Sigmoid colon (tissue), 4 donors: ENCODE results near the gene CCDC102A.
"Not testable (repeated sequence)": the region's sequence is repeated elsewhere in the genome, so short reads cannot be mapped to it uniquely, and the experiment has no call there.

Source experiments
- POLR2A ChIP-seq, 2 donors: fragments of 450-650 bp; IDR thresholded peaks; one replicate each; pipeline ENCODE4 v1.6.1; 2016; ENCODE audit warnings: antibody characterized with exemption in 2 of 2, mild to moderate bottlenecking in 2 of 2, moderate library complexity in 2 of 2
- POLR2AphosphoS5 ChIP-seq, 4 donors: sonication (generic); formaldehyde crosslinking; IDR thresholded peaks; one replicate each; pipeline ENCODE4 v1.6.1; 2017; ENCODE audit warnings: antibody characterized with exemption in 4 of 4

GRCh38 chr16:57499941-57500340, 36.4 kb downstream of the CCDC102A start:
- not testable (repeated sequence) for TF ChIP-seq POLR2A, POLR2AphosphoS5 (IDR thresholded peaks at IDR 0.05)
